HG03108 (cell line): ENCODE results near the gene OR6K2.
"Not testable (repeated sequence)": the region's sequence is repeated elsewhere in the genome, so short reads cannot be mapped to it uniquely, and the experiment has no call there.

ENCODE experiments used
- ATAC-seq: cut with Tn5 transposase; IDR thresholded peaks from one replicate; pipeline ENCODE4 v1.9.1; 2021; ENCODE audit warnings: moderate library complexity; ENCODE audit not compliant: unreplicated experiment

The OR6K2 gene, protein sequence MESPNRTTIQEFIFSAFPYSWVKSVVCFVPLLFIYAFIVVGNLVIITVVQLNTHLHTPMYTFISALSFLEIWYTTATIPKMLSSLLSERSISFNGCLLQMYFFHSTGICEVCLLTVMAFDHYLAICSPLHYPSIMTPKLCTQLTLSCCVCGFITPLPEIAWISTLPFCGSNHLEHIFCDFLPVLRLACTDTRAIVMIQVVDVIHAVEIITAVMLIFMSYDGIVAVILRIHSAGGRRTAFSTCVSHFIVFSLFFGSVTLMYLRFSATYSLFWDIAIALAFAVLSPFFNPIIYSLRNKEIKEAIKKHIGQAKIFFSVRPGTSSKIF

DNA sequence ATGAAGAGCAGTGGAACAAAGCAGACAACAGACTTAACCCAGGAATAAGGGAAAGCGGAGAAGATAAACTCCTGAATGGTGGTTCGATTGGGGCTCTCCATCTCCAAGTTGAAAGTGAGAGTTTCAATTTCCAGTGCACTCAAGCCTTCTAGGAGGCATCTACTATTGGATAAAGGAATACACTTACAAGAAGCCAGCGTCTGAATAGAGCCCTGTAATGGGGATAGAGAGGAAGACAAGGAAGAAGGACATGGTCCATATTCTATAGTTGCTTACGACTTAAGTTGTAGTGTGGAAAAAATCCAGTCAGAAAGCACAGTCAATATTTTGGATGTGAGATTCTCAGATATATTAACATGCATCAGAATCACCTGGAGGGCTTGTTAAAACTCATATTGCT, at the start of gene OR6K2:
OR6K2 (minus strand) TSS at position 101 of the 400 bp plus-strand sequence; CDS start at position 101, 0 bp downstream.
- ATAC-seq: no peak

- no peak for ATAC-seq
Measured at GRCh38 chr1:158735848-158736247, 35.4 kb upstream of the OR6K2 start.

DNA sequence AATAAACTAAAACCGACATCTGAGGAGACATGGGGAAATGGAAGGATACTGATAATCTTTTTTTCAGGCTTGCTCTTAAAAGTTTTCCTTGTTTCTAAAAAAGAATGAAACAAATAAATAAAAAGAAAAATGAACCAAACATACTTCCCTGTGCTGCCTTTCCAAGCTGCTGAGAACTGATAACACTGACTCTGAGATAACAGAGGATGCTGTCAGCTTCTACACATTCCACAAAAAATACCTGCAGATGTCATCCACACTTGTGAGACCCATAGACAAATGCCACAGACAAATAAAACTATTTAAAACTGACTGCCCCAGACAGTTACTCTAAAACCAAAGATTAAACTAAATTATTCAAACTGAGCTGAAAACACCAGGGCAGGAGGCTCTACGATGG, 32.1 kb upstream of the OR6K2 start:
- no peak for ATAC-seq

- ATAC-seq: no peak
Measured at GRCh38 chr1:158731707-158732106, 31.3 kb upstream of the OR6K2 start.

DNA sequence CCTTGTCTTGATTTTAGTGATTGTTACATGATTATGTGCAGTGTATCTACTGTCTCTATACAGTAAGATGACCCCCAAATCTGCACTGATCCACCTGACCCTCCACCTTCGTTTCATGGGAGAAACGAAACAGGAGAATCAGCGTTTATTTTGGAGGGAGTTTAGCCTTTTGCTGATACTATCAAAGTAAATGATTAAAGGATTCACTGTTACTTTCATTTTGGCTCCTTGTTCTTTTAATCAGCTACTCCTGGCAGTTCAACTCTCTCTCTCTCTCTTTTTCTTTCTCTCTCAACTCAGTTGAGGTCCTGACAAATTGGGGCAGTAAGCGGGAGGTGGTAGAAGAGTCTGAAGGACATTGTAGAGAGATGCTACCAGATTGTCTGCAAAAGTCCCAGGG, 30.0 kb upstream of the OR6K2 start:
- no peak for ATAC-seq

DNA sequence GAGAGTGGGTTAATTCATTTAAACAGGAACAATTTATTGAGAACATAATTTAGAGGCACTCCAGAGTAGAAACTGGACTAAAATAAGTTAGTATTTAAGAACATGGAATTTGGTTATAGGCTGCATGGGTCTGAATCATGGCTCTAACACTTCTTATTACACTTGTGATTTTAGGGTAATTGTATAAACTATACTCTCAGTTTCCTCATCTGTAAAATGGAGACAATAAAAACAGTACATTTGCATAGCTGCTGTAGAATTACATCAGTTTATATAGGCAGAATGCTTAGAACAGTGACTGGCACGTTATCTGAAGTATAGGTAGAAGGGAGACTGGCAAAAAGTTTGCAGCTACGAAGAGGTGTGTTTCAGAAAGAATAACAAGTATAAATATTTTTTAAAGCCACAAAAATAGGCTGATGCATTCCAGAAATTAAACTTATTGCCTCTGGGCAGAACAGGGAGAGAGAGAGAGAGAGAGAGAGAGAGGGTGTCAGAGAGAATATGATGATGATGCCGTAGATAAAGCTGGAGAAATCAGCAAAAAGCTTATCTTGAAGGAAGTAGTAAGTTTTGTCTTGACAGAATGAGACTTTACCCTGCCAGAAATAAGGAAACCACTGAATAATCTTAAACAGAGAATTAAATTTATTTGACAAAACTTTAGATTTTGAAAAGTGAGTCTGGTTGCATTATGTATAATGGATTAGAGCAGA, 28.2 kb upstream of the OR6K2 start:
- no peak for ATAC-seq

GRCh38 chr1:158724442-158724841, 24.0 kb upstream of the OR6K2 start:
- ATAC-seq: no peak

GRCh38 chr1:158720620-158721019, 20.2 kb upstream of the OR6K2 start, which contains the start of gene OR6K3:
TSS of gene OR6K3 (minus strand) at chr1:158720720. CDS start at chr1:158718115, 2,605 bp downstream.
- ATAC-seq: no peak

DNA sequence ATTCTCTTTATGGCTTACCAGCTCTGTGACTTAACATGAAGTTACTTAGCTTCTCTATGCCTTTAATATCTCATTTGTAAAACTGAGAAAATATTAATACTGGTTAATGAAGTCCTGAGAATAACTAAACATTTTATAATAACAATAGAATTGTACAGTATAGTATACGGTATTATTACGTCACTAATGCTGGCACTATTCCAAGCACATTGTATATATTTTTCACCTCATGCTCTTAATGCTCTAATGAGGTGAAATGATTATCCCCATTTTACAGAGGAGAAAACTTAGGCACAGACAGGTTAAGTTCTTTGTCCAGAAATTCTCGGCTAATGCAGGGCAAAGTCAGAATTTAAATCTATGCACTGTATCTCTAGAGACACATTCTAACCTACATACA, 19.2 kb upstream of the OR6K2 start:
- ATAC-seq: no peak

DNA sequence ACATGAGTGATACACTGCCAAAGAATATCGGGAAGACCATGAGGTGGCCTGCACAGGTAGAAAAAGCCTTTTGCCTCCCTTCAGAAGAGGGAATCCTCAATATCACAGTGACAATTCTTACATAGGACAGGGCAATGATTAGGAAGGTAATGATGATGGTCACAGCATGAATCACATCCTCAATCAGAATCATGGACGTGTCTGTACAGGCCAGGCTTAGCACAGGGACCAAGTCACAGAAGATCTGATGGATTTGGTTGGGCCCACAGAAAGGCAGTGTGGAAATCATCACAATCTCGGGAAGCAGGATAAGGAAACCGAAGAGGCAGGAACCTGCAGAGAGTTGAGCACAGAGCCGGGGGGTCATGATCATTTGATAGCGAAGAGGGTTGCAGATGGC, 16.9 kb upstream of the OR6K2 start:
- ATAC-seq: no peak

DNA sequence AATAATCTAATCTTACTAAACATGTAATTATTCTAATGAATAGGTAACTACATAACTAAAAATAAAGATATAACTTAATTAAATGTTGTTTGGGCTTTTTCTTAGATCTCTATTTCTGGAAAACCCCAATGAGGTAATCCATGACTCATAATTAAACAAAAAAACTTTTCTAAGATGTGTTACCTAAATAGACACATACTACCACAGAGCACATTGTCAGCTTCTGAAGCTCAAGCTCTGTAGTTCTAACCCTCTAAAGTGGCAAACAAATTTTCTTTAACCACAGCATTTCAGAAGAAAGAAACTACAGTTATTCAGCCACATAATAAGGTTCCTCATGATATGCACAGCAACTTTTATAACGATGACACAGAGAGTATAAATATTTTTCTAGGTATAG, 15.9 kb upstream of the OR6K2 start:
- ATAC-seq: no peak

DNA sequence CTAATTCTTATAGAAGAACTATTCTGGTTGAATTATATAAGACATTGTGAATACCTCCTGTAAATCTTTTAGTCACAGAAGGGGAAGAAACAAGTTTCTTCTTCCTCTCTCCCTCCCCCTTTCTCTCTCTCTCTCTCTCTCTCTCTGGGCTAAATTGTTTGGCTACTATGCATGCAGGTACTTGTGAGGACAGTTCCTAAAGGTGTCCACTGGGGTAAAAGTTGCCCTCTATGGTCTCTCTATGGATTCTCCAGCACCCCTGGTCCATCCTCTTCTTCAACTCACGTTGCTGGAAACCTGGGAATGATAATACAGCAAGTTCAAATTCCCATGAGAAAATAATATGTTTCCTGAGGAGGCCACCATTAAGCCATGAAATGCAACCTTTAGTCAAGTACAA, 14.3 kb upstream of the OR6K2 start:
- ATAC-seq: no peak

- no peak for ATAC-seq
Measured at GRCh38 chr1:158711098-158711497, 10.6 kb upstream of the OR6K2 start.

GRCh38 chr1:158706096-158706495, 5.6 kb upstream of the OR6K2 start:
- no peak for ATAC-seq

- no peak for ATAC-seq
Measured at GRCh38 chr1:158694596-158694995, 5.9 kb downstream of the OR6K2 start.

GRCh38 chr1:158692356-158692755, 8.1 kb downstream of the OR6K2 start:
- ATAC-seq: no peak

DNA sequence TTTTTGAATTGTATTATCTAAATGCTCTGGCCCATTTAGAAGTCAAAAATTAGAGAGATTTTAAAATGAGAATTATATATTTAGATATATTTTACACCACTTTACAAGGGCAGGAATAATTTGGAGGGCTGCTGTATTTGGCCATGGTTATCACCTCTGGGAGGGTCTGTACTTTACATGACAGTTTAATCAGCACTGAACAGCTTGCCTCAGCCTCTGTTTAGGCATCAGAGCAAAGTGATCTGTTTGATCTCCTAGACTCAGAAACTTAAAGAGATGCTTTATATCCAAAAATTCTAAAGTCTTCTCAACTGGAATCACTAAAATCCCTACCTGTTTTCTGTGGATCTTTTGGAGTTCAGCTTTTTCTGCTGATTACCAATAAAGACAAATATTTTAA, 8.5 kb downstream of the OR6K2 start:
- ATAC-seq: no peak

DNA sequence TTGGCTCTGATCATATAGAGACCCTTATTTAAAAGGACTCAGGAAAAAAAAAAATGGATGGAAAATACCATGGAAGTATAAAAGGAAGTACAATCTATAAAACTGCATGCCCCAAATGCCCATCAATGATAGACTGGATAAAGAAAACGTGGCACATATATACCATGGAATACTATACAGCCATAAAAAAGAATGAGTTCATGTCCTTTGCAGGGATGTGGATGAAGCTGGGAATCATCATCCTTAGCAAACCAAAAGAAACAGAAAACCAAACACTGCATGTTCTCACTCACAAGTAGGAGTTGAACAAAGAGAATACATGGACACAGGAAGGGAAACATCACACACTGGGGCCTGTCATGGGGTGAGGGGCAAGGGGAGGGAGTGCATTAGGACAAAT, 9.3 kb downstream of the OR6K2 start:
- not testable (repeated sequence) for ATAC-seq

DNA sequence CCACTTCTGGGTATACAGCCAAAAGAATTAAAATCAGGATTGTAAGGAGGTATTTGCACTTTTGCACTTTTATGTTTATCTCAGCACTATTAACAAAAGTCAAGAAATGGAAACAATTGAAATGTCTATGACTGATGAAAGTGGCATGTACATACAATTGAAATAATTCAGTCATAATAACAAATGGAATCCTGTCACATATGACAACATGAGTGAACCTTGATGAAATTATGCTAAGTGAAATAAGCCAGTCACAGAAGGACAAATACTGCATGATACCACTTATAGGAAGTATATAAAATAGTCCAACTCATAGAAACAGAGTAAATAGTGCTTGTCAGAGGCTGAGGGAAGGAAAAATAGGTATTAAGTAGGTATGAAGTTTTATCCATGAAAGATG, 10.6 kb downstream of the OR6K2 start:
- no peak for ATAC-seq

DNA sequence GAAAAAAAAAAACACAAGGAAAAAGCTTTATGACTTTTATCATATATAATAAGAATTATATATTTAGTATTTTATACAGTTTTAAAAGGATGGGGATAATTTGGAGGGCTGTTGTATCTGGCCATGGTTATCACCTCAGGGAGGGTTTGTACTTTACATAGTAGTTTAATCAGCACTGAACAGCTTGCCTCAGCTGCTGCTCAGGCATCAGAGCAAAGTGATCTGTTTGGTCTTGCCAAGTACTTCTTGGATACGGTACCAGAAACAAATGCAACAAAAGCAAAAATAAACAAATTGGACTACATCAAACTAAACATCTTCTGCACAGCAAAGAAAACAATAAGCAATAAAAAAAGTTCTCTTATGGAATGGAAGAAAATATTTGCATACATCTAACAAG, 11.3 kb downstream of the OR6K2 start:
- no peak for ATAC-seq

- ATAC-seq: not testable (repeated sequence)
Measured at GRCh38 chr1:158688343-158688742, 12.1 kb downstream of the OR6K2 start.

GRCh38 chr1:158687037-158687436, 13.4 kb downstream of the OR6K2 start:
- no peak for ATAC-seq
